ENCODE results near the gene SEPTIN8. TPM values are rescaled to one million over a fixed set of nuclear protein-coding genes. Genes with fewer than 3 reads are reported as not detected.

The SEPTIN8 gene
- polyA plus RNA-seq, 1 of the 3 experiments (the other 2 are of a cell fraction) = 54.9 TPM

DNA sequence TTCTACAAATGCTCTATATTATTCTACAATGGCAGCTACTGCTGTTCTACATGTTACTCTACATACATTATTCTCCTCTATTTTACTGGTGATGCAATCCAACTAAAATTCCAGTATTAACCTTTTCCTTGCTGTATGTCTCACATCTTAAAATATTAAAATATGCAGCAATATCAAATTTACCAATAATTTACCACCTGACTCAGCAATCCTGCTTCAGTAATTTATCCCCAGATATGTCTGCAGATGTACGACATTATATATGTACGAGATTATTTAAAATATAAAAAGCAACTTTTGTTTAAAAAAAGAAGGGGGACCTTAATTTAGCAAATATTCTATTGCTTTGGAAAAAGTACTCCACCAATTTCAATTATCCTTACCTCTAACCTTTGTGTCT lies 51.3 kb downstream of the SEPTIN8 start:
- H4K20me1 ChIP-seq (ENCODE audit: insufficient read depth) = no peaks in the 10 kb centered on the region; the same call in 1 of the 2 replicates
- peaks cover 19% of the 10 kb centered on the region; the same call in 1 of the 2 replicates for H3K79me2 ChIP-seq (ENCODE audit: insufficient read depth)
- H3K9me3 ChIP-seq = no peaks in the 10 kb centered on the region
- peaks cover 4% of the 10 kb centered on the region for H3F3A ChIP-seq (replicated peaks; ENCODE audit: insufficient read depth)
- no peak overlapping the region for H2AFZ ChIP-seq (ENCODE audit: low read depth)
- DNase-seq = no peak
- H3K9ac ChIP-seq = no peak overlapping the region
- no peak overlapping the region for H3K4me3 ChIP-seq (ENCODE audit: low read depth in 2 of 2, low read length in 1 of 2)
- no peak overlapping the region for H3K27ac ChIP-seq (ENCODE audit: low read depth in 2 of 2, low read length in 1 of 2)
- no peak for TF ChIP-seq ELF1 (IDR thresholded peaks at IDR 0.05)
- TF ChIP-seq EZH2phosphoT487 (IDR thresholded peaks at IDR 0.05; ENCODE audit: borderline replicate concordance, low read depth) = no peak
- TF ChIP-seq SMC3 (IDR thresholded peaks at IDR 0.05; ENCODE audit: low read depth, low read length) = no peak
- TF ChIP-seq, protein P1, sequence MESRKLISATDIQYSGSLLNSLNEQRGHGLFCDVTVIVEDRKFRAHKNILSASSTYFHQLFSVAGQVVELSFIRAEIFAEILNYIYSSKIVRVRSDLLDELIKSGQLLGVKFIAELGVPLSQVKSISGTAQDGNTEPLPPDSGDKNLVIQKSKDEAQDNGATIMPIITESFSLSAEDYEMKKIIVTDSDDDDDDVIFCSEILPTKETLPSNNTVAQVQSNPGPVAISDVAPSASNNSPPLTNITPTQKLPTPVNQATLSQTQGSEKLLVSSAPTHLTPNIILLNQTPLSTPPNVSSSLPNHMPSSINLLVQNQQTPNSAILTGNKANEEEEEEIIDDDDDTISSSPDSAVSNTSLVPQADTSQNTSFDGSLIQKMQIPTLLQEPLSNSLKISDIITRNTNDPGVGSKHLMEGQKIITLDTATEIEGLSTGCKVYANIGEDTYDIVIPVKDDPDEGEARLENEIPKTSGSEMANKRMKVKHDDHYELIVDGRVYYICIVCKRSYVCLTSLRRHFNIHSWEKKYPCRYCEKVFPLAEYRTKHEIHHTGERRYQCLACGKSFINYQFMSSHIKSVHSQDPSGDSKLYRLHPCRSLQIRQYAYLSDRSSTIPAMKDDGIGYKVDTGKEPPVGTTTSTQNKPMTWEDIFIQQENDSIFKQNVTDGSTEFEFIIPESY (IDR thresholded peaks at IDR 0.05; ENCODE audit: borderline replicate concordance, low read depth) = no peak
- TF ChIP-seq TEAD4 (IDR thresholded peaks at IDR 0.05; ENCODE audit: borderline replicate concordance, insufficient read depth) = no peak
- TF ChIP-seq GABPA (IDR thresholded peaks at IDR 0.05; ENCODE audit: low read depth) = no peak
- no peak for TF ChIP-seq EP300 (IDR thresholded peaks at IDR 0.05; ENCODE audit: borderline replicate concordance in 1 of 2, low read depth in 1 of 2, low read length in 1 of 2)
- no peak for TF ChIP-seq MAX (IDR thresholded peaks at IDR 0.05; ENCODE audit: low read depth)
- TF ChIP-seq NRF1 (IDR thresholded peaks at IDR 0.05; ENCODE audit: low read depth, low read length) = no peak
- no peak for TF ChIP-seq TAF1 (IDR thresholded peaks at IDR 0.05; ENCODE audit: borderline replicate concordance, low read depth, low read length)
- no peak for TF ChIP-seq MXI1 (IDR thresholded peaks at IDR 0.05; ENCODE audit: low read depth, low read length)
- TF ChIP-seq FOXM1 (IDR thresholded peaks at IDR 0.05; ENCODE audit: low read depth) = no peak
- TF ChIP-seq PBX3 (IDR thresholded peaks at IDR 0.05) = no peak
- H3K9me2 ChIP-seq = no peaks in the 10 kb centered on the region
- 96% methylated on average over 2 of the region's 2 CpGs for WGBS (ENCODE audit: low lambda C conversion rate)
- ChIA-PET CTCF (interaction anchor here (0.6 to 1.5 kb wide), 4 partner anchors 8 to 1037 kb away, joined by 3 to 4 read pairs (median 4); no protein-coding TSS in a partner anchor), POLR2A (no interaction called here)
- no peaks in the 10 kb centered on the region for H3K27me3 ChIP-seq (ENCODE audit: insufficient read depth)
- H3K4me2 ChIP-seq = no peak overlapping the region
- H3K36me3 ChIP-seq (replicated peaks in 1 of 2; ENCODE audit: control insufficient read depth in 1 of 2, insufficient read depth in 2 of 2, low read length in 1 of 2) = peaks cover 28 to 36% of the 10 kb centered on the region in 2 experiments
- H3K4me1 ChIP-seq (ENCODE audit: control insufficient read depth in 1 of 2, insufficient read depth in 2 of 2, low read depth in 1 of 2, low read length in 1 of 2) = no peaks in the 10 kb centered on the region
